ENCODE data around the gene KIF12.
A peak's percentile ranks its signal among the peaks of the same experiment; 100 is the strongest.

KIF12 gene

DNA sequence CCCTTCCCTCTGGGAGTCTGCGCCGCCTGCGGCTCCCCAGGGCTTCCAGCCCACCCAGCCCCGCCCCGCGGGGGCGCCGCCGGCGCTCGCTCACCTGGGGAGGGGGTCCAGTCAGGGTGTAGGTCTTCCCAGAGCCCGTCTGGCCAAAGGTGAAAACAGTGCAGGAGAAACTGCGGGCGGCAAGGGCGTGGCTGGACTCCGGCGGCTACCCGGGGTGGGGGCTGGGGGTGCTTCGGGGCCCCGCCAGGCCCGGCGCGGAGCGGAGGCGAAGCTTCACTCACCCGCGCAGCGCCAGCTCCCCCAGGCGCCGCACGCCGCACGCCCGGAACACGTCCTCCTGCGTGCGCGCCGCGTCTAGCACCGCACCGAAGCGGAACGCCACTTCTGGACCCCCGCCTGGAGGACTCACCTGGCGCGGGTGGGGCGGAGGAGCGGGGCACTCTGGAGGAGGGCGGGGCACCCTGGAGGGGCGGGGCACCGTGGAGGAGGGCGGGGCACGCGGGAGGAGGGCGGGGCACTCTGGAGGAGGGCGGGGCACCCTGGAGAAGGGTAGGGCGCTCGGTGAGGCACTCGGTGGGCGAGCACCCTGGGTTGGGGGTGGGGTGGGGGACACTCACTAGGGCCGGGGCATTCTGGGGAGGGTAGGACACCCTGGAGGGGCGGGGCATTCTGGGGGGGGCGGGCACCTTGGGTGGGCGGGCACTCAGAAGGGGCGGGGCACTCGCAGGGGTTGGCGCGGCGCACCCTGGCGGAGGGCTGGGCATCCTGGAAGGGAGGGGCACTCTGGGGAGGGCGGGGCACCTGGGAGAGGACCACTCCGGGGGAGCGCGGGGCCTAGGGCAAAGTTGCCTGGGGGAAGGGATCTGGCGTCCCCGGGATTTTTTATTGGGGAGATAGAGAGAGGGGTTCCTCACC, 814 bp downstream of the KIF12 start:
- Histone ChIP-seq H3K9me3 (ENCODE audit: control insufficient read depth, low read length) (peaks cover 26% of the 10 kb centered on the region), H3K4me1 (ENCODE audit: control insufficient read depth, insufficient read depth, low read length) (no peaks in the 10 kb centered on the region), H3K27me3 (replicated peaks; ENCODE audit: control insufficient read depth, insufficient read depth, low read length) (peaks cover 24% of the 10 kb centered on the region), H3K9ac (ENCODE audit: low read length) (no peak overlapping the region), H3K36me3 (ENCODE audit: control insufficient read depth, insufficient read depth, low read length, severe bottlenecking) (no peaks in the 10 kb centered on the region), H3K4me3 (ENCODE audit: low read length) (no peak overlapping the region)
- DNase-seq (ENCODE audit: low read depth) = peak; percentile 45

GRCh38 chr9:114097613-114098020, 1.5 kb downstream of the KIF12 start:
- H3K4me3 ChIP-seq (ENCODE audit: low read length) = no peak overlapping the region

GRCh38 chr9:114096866-114097612, 2.1 kb downstream of the KIF12 start:
- Histone ChIP-seq H3K4me3 (ENCODE audit: low read length) (no peak overlapping the region), H3K36me3 (ENCODE audit: control insufficient read depth, insufficient read depth, low read length, severe bottlenecking) (no peaks in the 10 kb centered on the region), H3K9ac (ENCODE audit: low read length) (no peak overlapping the region), H3K9me3 (ENCODE audit: control insufficient read depth, low read length) (peaks cover 13% of the 10 kb centered on the region), H3K4me1 (ENCODE audit: control insufficient read depth, insufficient read depth, low read length) (no peaks in the 10 kb centered on the region), H3K27me3 (replicated peaks; ENCODE audit: control insufficient read depth, insufficient read depth, low read length) (peaks cover 24% of the 10 kb centered on the region)
- no peak for DNase-seq (ENCODE audit: low read depth)

More at GRCh38 chr9:114097613-114098020, 1.5 kb downstream of the KIF12 start:
- no peaks in the 10 kb centered on the region for H3K4me1 ChIP-seq (ENCODE audit: control insufficient read depth, insufficient read depth, low read length)
- H3K9ac ChIP-seq (ENCODE audit: low read length) = no peak overlapping the region
- peaks cover 24% of the 10 kb centered on the region for H3K27me3 ChIP-seq (replicated peaks; ENCODE audit: control insufficient read depth, insufficient read depth, low read length)
- peaks cover 19% of the 10 kb centered on the region for H3K9me3 ChIP-seq (ENCODE audit: control insufficient read depth, low read length)
- DNase-seq (ENCODE audit: low read depth) = no peak
- H3K36me3 ChIP-seq (ENCODE audit: control insufficient read depth, insufficient read depth, low read length, severe bottlenecking) = no peaks in the 10 kb centered on the region

DNA sequence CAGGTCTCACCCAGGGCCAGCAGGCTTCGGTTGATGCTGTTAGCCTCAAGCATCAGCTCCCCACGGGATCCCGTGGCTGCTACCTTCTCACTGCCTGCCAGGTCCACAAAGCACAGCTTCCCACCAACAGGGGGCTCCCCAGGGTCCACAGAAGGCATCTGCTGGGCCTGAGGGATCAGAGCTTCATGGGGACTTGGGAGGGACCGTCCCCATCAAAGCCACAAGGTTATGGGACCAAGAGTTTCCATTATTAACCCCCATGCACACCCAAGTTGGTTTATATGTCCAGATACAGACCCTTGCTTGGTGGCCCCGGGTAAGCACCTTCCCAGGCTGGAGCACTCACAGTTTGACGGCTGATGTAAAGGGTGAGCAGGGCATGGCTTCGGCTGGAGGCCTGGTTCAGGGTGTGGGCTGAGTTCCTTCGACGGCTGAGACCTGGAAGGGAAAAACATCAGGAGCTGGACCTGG, 3.0 kb downstream of the KIF12 start:
- Histone ChIP-seq H3K9ac (ENCODE audit: low read length) (no peak overlapping the region), H3K27me3 (replicated peaks; ENCODE audit: control insufficient read depth, insufficient read depth, low read length) (peaks cover 24% of the 10 kb centered on the region), H3K4me1 (ENCODE audit: control insufficient read depth, insufficient read depth, low read length) (no peaks in the 10 kb centered on the region), H3K9me3 (ENCODE audit: control insufficient read depth, low read length) (peaks cover 4% of the 10 kb centered on the region), H3K36me3 (ENCODE audit: control insufficient read depth, insufficient read depth, low read length, severe bottlenecking) (no peaks in the 10 kb centered on the region), H3K4me3 (ENCODE audit: low read length) (no peak overlapping the region)
- no peak for DNase-seq (ENCODE audit: low read depth)

- H3K36me3 ChIP-seq (ENCODE audit: control insufficient read depth, insufficient read depth, low read length, severe bottlenecking) = no peaks in the 10 kb centered on the region
- no peak overlapping the region for H3K4me3 ChIP-seq (ENCODE audit: low read length)
- DNase-seq (ENCODE audit: low read depth) = no peak
- peaks cover 26% of the 10 kb centered on the region for H3K27me3 ChIP-seq (replicated peaks; ENCODE audit: control insufficient read depth, insufficient read depth, low read length)
- no peak overlapping the region for H3K9ac ChIP-seq (ENCODE audit: low read length)
- H3K4me1 ChIP-seq (ENCODE audit: control insufficient read depth, insufficient read depth, low read length) = no peaks in the 10 kb centered on the region
- H3K9me3 ChIP-seq (ENCODE audit: control insufficient read depth, low read length) = no peaks in the 10 kb centered on the region
These were observed 4.1 kb downstream of the KIF12 start for GRCh38 chr9:114094971-114095370.

DNA sequence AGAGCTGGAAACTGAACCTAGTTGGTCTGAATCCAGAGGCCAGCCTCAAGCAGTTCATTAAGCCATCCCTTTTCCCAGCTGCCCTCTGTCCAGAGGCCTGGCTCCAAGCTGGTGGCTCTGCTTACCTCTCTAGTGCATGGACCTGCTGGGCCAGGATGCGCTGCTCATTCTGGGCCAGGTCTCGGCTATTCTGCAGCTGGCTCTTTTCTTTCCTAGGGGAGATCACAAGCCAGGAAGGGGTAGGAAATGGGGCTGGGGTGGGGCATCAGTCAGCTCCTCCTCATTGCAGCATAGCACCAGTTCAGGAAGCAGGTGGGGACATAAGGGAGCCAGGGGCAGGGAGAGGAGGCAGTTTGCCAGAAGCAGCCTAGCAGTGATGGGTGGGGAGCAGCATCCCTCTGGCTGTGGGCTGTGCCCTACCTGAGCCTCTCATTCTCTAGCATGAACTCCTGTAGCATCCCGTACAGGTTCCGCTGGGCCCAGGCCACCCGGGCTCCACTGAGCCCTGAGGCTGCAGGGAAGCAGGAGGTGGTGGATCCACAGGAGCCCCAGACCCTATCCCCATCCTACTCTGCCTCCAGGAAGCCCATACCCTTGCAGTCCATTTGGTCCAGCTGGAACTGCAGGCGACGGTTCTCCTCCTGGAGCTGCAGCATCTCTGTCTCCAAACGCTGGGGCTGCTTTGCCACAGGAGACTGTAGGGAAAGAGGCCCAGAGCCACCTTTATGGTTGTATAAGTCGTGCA, 5.2 kb downstream of the KIF12 start:
- Histone ChIP-seq H3K36me3 (ENCODE audit: control insufficient read depth, insufficient read depth, low read length, severe bottlenecking) (no peaks in the 10 kb centered on the region), H3K4me1 (ENCODE audit: control insufficient read depth, insufficient read depth, low read length) (no peaks in the 10 kb centered on the region), H3K4me3 (ENCODE audit: low read length) (no peak overlapping the region), H3K27me3 (replicated peaks; ENCODE audit: control insufficient read depth, insufficient read depth, low read length) (peaks cover 35% of the 10 kb centered on the region), H3K9ac (ENCODE audit: low read length) (no peak overlapping the region), H3K9me3 (ENCODE audit: control insufficient read depth, low read length) (no peaks in the 10 kb centered on the region)
- DNase-seq (ENCODE audit: low read depth) = no peak

GRCh38 chr9:114093031-114093471, 6.0 kb downstream of the KIF12 start:
- H3K36me3 ChIP-seq (ENCODE audit: control insufficient read depth, insufficient read depth, low read length, severe bottlenecking) = no peaks in the 10 kb centered on the region

DNA sequence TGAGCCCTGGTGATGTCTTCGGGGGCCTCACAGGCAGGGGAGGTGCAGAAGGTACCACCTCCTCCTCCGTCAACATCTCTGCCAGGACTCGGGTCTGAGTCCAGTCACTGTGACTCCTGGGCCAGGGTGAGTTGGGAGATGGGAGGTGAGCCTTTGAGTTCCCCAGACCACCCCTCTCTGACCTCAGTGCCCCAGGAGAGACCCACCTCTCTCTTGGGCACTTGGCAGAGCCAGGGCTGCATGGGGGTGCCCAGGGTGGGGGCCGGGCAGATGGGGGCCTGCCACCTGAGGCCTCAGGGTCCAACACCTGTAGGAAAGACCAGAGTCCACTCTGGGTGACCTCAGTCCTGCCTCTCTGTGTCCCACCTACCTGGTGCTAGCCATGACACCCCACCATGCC, 6.8 kb downstream of the KIF12 start:
- peaks cover 38% of the 10 kb centered on the region for H3K27me3 ChIP-seq (replicated peaks; ENCODE audit: control insufficient read depth, insufficient read depth, low read length)
- H3K9me3 ChIP-seq (ENCODE audit: control insufficient read depth, low read length) = no peaks in the 10 kb centered on the region
- no peak overlapping the region for H3K9ac ChIP-seq (ENCODE audit: low read length)
- DNase-seq (ENCODE audit: low read depth) = no peak
- H3K4me3 ChIP-seq (ENCODE audit: low read length) = no peak overlapping the region
- no peaks in the 10 kb centered on the region for H3K36me3 ChIP-seq (ENCODE audit: control insufficient read depth, insufficient read depth, low read length, severe bottlenecking)
- no peaks in the 10 kb centered on the region for H3K4me1 ChIP-seq (ENCODE audit: control insufficient read depth, insufficient read depth, low read length)

More at GRCh38 chr9:114093031-114093471, 6.0 kb downstream of the KIF12 start:
- Histone ChIP-seq H3K9ac (ENCODE audit: low read length) (no peak overlapping the region), H3K9me3 (ENCODE audit: control insufficient read depth, low read length) (no peaks in the 10 kb centered on the region), H3K27me3 (replicated peaks; ENCODE audit: control insufficient read depth, insufficient read depth, low read length) (peaks cover 38% of the 10 kb centered on the region), H3K4me1 (ENCODE audit: control insufficient read depth, insufficient read depth, low read length) (no peaks in the 10 kb centered on the region), H3K4me3 (ENCODE audit: low read length) (no peak overlapping the region)
- DNase-seq (ENCODE audit: low read depth) = no peak

GRCh38 chr9:114091711-114092110, 7.4 kb downstream of the KIF12 start:
- Histone ChIP-seq H3K4me3 (ENCODE audit: low read length) (no peak overlapping the region), H3K9ac (ENCODE audit: low read length) (no peak overlapping the region), H3K9me3 (ENCODE audit: control insufficient read depth, low read length) (no peaks in the 10 kb centered on the region), H3K27me3 (replicated peaks; ENCODE audit: control insufficient read depth, insufficient read depth, low read length) (peaks cover 40% of the 10 kb centered on the region), H3K4me1 (ENCODE audit: control insufficient read depth, insufficient read depth, low read length) (no peaks in the 10 kb centered on the region), H3K36me3 (ENCODE audit: control insufficient read depth, insufficient read depth, low read length, severe bottlenecking) (no peaks in the 10 kb centered on the region)
- no peak for DNase-seq (ENCODE audit: low read depth)

DNA sequence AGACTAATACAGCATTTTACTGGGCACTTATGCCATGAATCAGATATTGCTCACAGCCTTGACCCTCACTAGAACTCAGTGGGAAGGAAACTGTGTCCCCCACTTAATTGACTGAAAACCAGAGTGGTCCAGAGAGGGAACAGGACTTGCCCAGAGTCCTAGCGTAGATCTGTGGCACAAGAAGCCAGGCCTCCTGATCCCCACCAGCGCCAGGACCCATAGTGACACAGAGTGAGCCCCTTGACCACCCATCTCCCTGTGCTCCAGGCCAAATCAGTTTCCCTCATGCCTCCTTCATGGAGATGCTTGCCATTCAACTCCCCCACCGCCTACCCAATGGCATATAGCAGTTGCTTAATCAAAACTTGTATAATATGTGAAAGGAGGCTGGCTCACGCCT, 8.3 kb downstream of the KIF12 start:
- Histone ChIP-seq H3K4me3 (ENCODE audit: low read length) (no peak overlapping the region), H3K9me3 (ENCODE audit: control insufficient read depth, low read length) (no peaks in the 10 kb centered on the region), H3K27me3 (replicated peaks; ENCODE audit: control insufficient read depth, insufficient read depth, low read length) (peaks cover 38% of the 10 kb centered on the region), H3K36me3 (ENCODE audit: control insufficient read depth, insufficient read depth, low read length, severe bottlenecking) (no peaks in the 10 kb centered on the region), H3K4me1 (ENCODE audit: control insufficient read depth, insufficient read depth, low read length) (no peaks in the 10 kb centered on the region), H3K9ac (ENCODE audit: low read length) (no peak overlapping the region)
- no peak for DNase-seq (ENCODE audit: low read depth)
